NCI-H2196 (cell line): ENCODE data around the gene ROBO1.
"Not testable (repeated sequence)": the region's sequence is repeated elsewhere in the genome, so short reads cannot be mapped to it uniquely, and the experiment has no call there.

Experiments
- DNase-seq: peaks from one replicate; lab custom pipeline; 2025; ENCODE audit not compliant: unreplicated experiment; lab: John Stamatoyannopoulos, UW

ROBO1 gene

DNA sequence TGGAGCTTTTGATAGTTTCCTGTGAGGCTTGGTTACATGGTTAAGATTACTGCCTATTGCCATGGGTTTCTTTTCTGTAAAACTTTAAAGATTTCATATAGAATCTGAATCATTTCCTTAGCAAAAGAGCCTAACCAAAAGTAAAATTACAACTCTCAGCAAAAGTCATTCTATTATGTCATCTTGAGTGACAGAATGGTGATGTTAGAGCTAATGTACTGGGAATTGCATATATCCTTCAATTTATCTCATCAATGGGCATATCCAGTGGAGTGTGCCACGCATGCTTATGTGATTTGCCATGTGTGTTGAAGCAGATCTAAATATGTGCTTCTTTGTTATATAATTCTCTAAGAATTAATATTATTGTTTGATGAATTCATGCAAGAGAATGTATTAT, 212.1 kb downstream of the ROBO1 start:
- DNase-seq, result no peak

DNA sequence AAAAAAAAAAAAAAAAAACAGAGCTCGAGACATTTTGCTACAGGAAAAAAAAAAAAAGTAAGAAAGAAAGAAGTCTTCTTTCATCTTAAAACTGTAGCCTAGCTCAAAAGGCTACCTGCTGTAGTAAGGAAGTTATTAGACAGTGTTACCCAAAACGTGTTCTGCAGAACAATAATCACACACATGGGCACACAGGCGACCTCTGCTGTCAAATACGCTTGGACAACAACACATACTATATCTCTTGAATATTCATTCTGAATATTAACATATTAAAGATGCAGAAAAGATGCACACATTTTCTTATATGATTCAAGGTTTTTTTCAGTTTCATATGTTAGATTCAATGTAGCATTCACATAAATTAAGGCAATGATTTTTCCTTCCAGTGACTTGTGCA, 215.8 kb downstream of the ROBO1 start:
- no peak for DNase-seq

DNA sequence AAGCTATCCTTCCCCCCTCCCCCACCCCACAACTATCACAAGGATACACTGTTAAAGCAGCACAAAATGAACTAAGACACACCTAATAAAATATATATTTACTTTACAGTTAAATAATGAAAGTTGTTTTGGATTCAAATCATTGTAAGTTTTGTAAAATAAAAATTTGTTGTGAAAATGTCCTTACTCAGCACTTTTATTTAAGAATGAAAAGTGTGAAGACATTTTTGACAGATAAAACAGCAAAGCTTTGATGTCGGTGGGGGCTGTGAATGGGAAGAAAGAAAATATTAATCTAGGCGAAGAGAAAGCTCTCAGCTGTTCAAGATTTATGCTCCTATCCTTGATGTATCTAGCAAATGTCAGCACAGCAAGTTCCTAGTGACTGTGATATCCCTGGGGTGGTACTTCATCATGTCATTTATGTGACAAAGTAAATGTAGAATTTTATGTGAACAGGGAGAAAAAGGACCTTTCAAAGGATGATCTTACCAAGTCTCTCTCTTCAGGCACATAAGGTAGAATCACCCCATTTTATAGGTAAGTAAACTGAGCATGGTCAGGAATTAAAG, 216.4 kb downstream of the ROBO1 start:
- DNase-seq, result no peak

DNA sequence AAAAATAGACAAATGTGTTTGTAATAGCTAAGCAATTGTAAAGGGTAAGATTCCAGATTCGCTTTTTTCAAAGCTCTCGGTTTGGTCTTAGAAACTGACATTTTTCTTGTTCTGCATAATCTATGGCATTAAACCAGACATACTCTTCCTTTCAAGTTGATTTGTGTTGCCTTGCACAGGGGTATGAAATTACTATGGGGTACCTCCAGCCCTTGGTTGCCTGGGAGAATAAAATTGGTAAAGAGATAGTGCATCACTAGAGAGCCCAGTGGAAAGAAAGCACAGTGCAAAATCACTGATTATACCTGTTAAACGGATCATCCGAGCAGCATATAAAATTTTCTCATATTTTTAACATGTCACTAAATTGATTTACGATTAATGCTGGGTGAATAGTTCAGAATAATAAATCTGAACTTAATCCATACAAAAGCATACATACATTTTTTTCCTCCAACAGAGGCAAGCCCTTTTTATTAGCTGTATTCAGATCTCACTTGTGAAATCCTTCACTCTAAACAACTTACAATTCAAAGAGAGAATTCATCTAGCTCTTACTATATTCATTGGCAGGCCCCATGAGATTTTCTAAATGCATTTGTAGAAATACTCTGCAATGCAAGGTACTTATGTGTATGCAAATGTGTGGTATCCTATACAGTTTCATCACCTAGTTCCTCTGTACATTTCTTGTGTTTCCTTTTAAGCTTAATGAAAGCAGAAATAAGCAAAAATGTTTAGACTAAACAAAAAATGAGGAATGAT, 224.4 kb downstream of the ROBO1 start:
- DNase-seq, result no peak

DNA sequence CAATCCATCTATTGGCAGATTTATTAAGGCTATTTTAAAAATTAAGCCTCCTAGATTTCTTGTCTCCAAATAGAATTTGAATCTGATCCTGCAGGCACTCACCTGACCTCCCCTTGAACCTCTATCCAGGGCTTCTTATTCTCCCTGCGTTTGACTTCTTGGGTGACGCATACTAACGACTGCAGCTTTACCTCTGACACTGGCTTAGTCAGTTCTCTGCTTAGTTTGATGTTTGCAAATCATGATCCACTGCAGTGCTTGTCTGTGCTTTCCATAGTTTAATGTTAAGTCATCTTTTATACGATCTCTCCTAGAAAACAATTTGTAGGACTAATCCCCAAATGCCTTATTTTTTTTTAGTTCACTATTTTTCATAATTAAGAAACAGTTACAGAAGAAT, 233.1 kb downstream of the ROBO1 start:
- no peak for DNase-seq

DNA sequence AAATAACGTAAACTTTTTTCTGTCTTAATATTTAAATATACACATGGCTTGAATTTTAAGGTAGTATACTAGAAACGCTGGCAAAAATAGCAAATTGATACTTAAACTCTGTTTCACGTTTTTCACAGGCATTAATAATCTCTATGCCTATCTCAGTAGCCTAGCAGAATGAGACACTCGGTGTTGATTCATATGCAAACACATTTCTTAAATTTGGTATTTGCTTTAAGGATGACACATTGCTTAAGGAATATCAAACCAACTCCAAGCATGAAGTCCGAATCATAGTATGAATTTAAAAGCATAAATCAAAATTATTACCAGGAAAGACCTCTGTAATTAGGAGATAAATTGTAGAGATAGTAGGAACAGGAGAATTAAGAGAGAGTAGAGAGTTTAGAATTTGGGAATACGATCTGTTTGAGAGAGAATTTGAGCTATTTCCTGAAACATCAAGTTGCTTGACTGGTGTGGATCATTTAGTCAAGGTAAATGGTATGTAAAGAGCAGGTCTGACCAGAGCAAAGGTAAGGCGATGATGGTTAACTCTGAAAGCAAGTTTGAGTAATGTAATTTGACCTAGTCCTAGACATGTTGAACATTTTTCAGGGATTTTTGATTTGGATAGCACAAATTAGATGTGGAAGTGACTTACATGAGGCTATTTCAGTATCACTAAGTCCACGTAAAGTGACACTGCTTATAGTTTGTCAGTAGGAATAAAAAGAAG, 236.1 kb downstream of the ROBO1 start:
- no peak for DNase-seq

DNA sequence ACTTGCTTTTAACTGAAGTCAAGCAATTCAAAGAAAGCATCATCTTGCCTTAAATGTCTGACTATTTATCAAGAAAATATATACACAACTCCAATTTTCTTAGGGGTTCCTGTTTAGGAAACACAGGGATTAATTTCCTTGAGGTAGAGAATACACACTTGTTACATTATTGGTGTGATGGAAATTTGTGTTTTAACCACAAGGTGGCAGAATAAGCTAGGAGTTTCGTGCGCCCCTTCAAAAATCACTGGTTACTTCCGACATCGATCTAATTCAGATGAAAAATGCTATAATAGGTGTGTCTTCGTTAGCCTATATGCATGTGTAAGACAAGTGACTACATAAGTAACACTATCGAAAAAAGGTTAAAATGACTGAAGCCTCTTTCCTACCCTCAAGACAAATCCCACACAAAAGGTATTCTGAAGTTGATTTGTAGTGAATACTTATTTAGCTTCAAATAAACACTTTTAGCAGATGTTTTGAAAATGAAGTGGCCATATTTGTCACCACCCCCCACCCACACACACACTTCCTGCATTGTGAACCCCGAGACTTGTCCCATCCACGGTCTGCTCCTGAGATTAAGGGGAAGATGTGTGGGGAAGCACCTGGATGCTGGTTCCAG, 246.5 kb downstream of the ROBO1 start:
- peak; percentile 13 for DNase-seq

DNA sequence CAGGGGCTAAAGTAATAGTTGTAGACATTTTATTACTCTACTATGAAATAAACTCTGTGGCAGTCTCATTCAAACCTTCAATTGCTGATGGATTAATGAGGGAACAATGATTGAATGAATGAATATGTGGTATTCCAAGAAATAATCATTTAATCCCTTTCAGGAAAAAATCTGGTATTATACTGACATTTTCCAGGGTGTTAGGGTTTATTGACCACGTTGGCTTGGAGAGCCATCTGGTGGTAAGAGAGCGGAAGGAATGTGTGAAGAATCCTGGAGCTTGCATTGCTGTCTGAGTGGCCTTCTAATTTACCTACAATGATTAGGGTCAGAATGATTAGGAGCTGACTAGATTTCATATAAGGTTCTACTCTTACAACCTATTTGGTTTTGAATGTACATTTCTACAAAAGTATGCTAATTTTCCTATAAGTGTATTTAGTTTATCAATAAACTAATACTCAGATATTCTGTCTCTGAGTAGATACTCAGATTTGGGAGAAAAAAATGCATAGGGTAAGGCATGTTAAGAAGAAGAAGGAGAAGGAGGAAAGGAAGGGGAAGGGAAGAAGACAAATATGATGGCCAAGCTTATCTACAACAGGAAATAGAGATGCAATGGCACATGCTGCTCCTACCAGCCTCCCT, 249.9 kb downstream of the ROBO1 start:
- no peak for DNase-seq

DNA sequence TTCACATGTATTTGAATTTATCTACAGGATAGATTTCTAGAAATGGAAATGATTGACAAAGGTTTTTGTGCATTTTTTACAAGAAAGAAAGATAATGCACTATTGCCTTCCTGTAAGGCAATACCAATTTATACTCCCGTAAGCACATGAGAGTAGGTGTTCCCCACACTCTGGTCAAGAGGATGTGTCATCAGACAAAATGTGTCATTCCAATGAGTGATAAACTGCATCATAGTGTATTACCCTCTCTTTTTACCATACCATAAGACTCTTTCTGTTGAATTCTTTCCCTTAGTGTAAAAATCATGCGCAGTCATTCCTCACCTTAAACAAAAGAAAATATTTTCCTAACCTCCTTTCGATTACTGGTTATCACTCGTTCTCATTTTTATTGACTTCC, 251.0 kb downstream of the ROBO1 start:
- no peak for DNase-seq

DNA sequence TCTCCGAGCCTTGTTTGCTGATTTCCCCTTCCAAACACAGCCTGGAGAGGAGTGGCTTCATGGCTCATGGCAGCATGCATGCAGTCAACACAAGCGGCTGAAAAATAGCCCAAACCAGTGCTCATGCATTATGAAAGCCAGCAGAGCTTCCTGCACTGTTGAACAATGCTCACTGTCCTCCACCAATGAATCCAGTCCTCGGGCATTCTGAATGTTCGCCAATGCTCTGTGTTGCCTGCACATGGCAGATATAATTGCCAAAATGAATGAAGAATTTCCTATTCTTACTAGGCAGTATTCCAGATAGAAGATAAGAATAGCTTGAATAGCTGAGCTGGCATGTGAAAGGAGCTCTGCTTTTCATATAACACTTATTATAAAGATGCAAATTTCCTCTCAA, 252.7 kb downstream of the ROBO1 start:
- DNase-seq, result no peak

DNA sequence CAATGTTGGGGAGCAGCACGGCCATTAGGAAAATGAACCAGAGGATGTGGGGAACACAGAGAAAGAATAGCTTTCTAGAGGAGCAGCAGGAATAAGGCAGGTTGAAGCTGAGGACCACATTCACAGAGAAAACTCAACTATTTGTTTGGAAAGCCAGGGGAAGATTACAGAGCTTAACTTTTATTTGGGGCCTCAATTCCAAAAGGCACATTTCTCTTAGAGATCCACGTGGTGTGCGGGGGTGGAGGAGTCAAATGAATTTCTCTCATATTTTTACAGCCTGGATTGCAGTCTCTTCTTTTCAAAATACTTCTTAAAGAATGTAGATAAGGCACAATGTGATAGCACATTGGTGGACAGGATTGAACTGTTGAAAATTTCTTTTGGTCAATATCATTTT, 253.7 kb downstream of the ROBO1 start:
- DNase-seq, result no peak

DNA sequence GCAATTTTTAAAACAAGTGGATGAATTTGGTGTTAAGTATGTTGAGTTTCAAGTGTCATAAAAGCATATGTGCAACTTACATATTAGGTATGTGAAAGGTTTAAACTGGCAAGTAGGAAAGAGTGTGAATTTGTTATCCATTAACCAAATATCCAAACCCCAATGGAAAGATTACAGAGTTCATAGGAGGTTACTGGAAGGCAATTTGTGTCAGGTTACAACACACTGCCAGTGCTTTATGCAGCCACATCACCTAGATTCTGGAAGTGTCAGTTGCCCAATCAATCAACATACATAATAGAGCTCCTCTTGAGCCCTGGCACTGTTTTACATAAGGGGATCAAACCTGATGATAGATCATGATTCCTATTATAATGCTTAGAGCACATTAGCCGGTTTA, 261.0 kb downstream of the ROBO1 start:
- no peak for DNase-seq

DNA sequence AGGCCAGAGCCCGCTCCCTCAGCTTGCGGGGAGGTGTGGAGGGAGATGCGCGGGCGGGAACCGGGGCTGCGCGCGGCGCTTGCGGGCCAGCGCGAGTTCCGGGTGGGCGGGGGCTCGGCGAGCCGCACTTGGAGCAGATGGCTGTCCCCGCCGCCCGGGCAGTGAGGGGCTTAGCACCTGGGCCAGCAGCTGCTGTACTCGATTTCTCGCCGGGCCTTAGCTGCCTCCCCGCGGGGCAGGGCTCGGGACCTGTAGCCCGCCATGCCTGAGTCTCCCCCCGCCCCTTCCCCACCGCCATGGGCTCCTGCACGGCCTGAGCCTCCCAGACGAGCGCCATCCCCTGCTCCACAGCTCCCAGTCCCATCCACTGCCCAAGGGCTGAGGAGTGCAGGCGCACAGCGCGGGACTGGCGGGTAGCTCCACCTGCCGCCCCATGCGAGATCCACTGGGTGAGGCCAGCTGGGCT, 265.5 kb downstream of the ROBO1 start:
- not testable (repeated sequence) for DNase-seq

DNA sequence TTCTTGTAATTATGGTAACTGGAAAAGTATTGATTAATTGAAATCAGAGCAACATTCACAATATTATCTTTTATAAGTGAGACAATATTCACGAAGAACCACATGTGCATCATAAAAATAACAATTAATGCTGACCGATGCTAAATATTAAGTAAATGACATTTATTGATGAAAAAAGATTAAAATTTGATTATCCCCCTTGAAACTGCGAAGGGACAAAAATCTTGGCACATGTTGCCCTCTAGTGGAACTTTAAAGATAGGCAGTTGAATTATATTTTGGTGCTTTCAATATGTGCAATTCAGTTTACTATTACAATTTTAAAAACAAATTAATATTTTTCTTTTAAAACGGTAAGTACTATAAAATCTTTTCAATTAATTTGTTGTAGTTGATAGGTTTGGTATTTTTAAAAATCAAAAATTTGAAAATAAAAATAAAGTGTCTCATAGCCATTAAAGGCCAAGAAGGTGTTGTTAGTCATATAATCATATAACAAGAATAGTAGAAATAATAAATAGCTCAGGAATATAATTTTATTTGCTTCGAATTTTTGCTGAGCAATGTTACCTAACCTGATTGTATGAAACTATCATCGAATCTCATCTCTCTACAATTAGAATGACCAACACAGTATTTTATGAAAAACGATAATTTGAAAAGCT, 270.2 kb downstream of the ROBO1 start:
- peak; percentile 1 for DNase-seq

DNA sequence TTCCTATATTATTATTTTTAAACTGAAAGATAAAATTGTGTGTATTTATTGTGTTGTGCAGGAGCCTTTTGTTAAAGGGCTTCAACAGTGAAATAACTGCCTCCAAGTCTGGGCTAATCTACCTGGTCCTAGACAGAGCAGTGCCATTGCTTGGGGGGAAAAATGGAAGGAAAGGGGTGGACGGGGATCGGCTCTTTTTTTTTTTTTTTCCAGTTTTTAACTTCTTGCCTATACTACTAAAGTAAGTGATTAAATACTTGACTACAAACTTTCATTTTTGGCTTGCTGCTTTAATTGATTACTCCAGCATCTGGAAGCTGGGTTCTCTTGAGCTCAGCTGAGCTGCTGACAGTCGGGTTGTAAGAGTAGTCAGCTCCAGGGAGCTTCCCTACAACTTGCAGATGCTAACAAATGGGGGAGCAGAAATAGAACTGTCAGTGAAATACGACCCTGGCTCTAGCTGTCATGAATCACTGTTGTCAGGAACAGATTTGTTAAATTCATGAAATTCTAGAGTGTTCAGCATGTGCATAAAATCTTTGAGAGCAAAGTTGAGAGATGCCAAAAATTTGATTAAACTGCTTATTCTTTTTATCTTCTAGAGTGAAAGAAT, 276.7 kb downstream of the ROBO1 start:
- DNase-seq, result no peak

DNA sequence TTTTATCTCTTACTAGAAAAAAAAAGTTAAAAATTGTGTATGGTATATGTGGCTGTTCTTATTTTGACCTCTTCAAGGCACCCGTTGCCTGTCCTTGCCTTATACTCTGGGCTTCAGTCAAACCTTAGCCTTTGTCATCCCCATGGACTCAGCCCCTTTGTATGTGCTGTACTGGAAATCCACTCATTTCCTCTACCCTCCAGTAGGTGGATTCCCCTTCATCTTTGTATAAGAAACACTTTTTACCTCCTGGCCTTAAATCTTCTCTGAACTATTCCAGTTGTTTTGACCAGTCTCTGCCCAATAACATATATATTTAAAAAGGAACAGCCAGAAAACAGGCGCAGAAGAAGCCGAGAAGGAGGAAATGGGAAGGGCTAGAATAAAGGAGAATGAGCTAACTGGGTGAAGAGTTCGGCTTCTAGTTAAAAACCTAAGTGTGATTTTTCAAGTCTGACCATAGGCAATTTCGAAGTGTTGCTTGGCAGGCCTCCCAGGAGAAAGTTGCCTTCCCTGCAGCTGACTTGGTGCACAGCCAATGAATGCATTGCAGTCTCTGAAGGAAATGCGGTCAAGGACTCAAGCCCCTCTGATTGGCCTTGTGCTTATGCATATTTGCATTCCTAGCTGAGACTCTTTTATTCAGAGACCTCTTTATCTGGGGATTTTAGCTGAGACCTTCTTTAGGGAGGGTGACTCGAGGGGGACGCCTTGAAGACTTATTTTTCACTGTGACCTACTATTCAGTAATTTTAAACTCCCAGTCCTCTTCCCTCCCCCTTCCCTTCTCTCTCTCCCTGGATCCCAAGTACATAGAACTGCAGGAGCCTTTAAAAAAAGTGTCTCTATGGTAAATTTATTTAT, 277.4 kb downstream of the ROBO1 start:
- no peak for DNase-seq

DNA sequence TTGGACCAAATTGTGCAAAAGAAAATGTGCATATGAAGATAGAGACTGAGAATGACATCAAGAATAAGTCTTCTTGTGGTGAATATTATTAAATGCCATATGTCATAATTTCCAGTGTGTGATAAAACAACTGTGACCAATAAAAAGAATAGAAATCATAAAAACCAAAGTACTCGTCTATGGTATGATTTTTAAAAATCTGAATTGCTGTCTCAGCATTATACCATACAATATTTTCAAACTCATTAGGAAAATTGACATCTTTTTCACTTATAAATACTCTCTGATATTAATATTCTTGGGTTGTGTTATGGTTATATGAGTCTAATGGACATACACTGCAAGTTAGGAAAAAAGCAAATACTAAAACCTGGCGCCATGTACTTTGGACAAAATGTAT, 279.4 kb downstream of the ROBO1 start:
- no peak for DNase-seq

DNA sequence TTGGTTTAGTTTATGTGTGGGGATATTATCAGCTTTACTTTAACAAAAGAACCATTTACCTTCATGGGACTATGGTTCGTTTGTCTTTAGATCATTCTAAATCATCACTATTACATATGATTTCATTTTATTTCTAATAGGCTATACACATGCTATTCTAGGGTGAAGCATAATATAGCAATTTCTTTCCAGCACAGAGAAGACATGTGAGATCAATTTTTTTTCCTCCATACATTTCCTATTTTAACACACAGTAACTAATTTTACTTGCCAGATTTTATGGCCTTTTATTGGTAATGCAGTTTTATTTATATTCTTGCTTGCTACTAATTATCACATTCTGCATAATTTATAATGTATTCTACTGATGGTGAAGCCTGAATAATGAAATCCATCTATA, 287.1 kb downstream of the ROBO1 start:
- DNase-seq, result no peak

DNA sequence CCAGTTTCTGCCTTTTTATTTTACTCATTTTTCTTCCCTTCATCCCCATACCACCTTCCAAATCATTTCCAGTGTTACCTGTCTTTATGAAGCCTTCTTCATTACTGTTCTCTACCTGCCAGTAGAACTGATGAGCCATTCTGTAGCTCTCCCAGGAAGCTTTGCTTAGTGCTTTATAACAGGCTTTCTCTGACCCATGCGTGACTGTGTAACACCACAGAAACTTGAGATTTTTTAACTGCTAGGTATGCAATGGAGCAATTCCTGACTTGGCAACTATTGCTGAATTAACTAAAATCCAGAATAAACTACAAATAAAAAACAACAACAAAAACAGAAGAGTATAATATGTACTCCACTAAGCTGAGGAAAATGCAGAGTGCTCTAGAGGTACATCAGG, 289.2 kb downstream of the ROBO1 start:
- DNase-seq, result no peak
